Mammary epithelial cell (primary cell): ENCODE results near the gene KCNIP4.

Source experiments
- CTCF ChIP-seq, 2 donors: IDR thresholded peaks in 1 of 2; conservative IDR thresholded peaks in 1 of 2; 2 replicates each; pipeline ENCODE4 v1.5.1; 2011 to 2012; ENCODE audit warnings: inconsistent platforms in 2 of 2, low read length in 2 of 2, mild to moderate bottlenecking in 2 of 2, control low read depth in 1 of 2, low read depth in 1 of 2; ENCODE audit not compliant: insufficient read depth in 1 of 2; ENCODE audit errors: extremely low read depth in 1 of 2
- EZH2 ChIP-seq: IDR thresholded peaks from 2 replicates; pipeline ENCODE4 v1.6.1; 2012; ENCODE audit warnings: low read length, inconsistent platforms, borderline replicate concordance

GRCh38 chr4:20868108-20868507 lies 1080.5 kb downstream of the KCNIP4 start:
- TF ChIP-seq CTCF (conservative IDR thresholded peaks at IDR 0.05 in 1 of 2, IDR thresholded peaks at IDR 0.05 in 1 of 2; ENCODE audit: extremely low read depth in 1 of 2, insufficient read depth in 1 of 2, low read depth in 1 of 2, low read length in 2 of 2) (no peak), EZH2 (no peak)
